HG02870 (cell line): Measurements from ENCODE around the gene SNX11.

Experiments
- ATAC-seq: cut with Tn5 transposase; IDR thresholded peaks from one replicate; pipeline ENCODE4 v1.9.1; 2021; ENCODE audit warnings: mild to moderate bottlenecking, moderate library complexity; ENCODE audit not compliant: unreplicated experiment

Gene SNX11

DNA sequence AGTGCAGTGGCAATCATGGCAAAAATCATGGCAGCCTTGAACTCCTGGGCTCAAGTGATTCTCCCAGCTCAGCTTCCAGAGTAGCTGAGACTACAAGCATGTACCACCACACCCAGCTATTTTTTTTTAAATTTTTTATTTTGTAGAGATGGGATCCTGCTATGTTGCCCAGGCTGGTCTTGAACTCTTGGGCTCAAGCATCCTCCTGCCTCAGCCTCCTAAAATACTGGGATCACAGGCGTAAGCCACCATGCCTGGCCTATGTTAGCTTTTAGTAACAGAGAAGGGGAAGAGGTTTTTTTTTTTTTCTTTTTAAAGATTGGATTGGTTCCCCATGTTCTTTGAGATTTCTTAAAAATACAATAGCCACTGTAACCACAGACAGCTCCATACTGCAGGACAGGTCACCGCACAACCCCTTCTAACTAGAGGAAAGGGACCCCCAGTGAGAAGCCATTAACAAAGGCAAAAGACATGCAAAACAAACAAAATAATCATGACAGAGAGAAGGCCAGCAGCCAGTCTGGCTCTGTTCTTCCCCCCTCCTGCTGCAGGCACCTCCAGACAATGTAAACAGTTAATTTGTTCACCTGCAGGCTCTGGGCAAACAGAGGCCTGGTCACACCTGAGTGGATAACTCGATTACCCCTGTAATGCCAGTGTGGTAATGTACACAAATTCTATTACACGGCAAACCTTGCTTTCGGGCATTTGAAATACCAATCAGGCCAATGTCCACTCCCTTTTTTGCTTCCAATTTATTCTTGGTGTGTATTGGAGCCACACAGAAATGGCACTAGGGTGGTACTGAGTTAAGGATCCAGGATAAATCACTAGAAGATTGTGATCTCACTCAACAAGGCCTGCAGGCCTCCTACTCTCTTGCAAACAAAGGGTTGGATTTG, 52.9 kb downstream of the SNX11 start:
- no peak for ATAC-seq

DNA sequence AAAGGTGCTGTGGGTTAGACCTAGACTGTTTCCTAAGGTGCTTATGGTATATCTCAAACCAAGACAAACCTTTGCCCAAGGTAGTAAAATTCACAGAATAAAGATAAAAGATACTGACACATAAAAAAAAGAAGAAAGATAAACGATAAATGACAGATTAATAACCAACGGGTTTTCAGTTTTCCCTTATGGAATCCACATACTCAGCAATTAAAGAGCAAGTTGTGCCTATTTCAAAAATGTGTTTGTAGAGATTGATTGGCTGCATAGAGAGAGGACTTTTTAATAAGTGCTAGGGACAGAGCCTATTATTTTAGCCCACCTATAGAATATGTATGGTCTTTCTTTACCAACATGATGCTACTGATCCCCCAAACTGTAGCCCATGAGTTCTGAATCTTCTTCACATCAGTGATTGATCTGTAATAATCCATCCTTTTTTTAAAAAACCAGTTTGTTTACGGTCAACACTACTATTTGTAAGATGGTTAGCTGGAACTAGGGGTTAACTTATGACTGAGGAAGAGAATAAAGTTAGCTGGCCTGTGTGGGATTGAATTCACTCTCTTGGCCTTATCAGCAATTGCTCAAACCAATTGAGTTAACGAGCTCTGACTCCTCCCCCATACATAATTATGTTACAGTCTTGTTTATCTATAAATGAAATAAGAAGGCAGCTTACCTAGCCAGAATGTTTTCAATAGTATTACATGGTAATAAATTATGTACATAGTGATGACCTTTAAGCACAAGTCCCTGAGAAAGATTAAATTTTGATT, 53.8 kb downstream of the SNX11 start:
- no peak for ATAC-seq

DNA sequence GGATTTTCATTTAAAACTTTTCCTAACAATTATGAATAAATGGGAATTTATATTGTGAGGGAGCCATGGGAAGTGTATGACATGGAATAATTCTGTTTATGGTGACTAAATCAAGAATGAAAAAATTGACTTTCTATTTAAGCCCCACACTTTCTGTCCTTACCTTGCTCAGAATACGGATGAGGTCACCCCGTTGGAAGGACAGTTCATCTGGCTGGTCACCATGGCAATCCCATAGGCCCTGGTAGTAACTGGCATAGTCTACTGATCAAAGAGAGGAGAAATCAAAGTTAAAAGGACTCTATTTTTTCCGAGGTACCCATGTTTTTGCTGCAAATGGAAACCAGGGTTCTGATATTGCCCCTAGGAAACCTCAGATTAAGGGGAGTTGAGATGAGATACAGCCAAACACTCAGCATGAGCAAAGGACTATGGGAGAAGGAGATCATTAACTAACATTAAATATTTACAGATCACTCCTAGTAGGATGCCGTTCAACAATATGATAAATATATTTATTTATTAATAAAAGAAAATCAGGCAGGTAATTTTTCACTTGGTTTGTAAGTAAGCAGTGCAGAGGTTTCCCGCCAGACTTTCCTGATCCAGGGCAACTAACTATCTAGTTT, 54.9 kb downstream of the SNX11 start:
- ATAC-seq, result no peak

DNA sequence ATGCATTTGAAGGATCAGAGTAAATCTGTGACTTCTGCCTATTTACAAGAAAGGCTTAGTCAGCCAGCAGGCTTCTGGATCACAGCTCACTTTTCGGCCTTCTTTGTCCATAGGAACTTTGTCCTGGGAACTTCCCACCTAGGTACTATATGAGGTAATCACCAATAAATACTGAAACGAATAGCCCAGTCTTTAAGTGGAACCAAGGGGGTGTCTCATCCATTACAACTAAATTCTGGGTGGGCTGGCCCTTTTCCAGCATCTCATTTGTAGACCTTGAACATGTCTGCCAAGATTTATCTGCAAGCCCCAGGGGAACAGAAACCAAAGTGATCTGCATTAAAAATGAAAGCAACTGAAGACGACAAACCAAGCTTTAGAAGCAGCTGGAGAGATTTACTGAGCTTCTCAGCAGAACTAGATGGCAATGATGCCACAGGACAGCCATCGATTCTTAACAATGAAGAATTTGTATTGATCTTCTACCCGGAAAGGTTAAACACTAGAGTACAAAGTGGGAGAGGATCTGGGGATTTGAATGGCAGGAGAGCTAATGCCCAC, 55.5 kb downstream of the SNX11 start:
- no peak for ATAC-seq

DNA sequence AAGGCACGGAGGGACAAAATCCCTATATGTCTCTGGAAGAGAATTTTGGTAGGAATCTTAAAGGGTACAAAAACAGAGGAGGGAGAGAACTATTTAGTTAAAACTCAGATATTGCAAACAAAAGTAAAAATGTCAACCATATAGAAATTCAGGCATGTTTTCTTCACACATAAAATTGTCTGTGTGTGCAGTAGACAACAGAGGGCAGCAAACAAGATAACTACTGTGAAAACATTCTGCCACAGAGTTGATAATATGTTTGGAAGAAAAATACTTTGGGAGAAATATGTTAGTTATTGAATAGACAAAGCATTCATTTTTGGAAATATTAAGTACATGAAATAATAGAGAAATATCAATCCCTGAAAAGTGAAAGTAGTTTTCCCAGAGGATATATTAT, 56.2 kb downstream of the SNX11 start:
- ATAC-seq, result no peak

DNA sequence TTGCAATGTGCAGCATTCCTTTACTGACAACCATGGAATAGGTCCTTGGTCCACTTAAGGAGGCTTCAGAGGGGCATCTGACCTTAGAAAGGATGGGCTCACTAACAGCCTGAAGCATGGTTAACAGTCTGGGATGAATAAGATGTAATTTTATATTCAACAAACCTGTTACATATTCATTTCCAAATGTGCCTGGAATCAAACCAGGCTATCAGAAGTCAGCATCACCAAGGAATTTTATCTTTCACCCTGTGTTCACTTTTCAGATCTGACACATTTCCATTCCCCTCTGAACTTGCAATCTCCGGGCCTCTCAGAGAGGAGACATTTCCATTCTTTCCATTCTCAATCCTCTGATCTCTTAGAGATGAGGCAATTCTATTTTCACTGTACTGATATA, 62.4 kb downstream of the SNX11 start:
- no peak for ATAC-seq
